Measurements from ENCODE around the gene KDM2B. TPM values are rescaled to one million over a fixed set of nuclear protein-coding genes. Genes with fewer than 3 reads are reported as not detected.

The KDM2B gene
- total and polyA plus RNA-seq, 2 of the 8 experiments (the other 6 are each of a cell fraction or from before 2014, with no cell fraction given), result 111 to 162 TPM

GRCh38 chr12:121534495-121535148 is 46.2 kb downstream of the KDM2B start:
- H4K5ac ChIP-seq (ENCODE audit: insufficient read length, low read depth, low read length), result no peak overlapping the region
- CTCF ChIA-PET (ENCODE audit: partially characterized antibody), result interaction anchor here (0.6 to 3.0 kb wide), 6 partner anchors 11 to 184 kb away, joined by 3 to 12 read pairs (median 3); partner anchors contain the start of gene KDM2B
- H2BK15ac ChIP-seq (ENCODE audit: low read length), result no peak overlapping the region
- H3K27ac ChIP-seq (ENCODE audit: low read depth, low read length), result no peak overlapping the region
- peaks cover 20 to 30% (median 25%) of the 10 kb centered on the region in 4 experiments for H3K36me3 ChIP-seq (ENCODE audit: control insufficient read depth in 2 of 4, insufficient read depth in 4 of 4, low read length in 3 of 4)
- H3K79me2 ChIP-seq (ENCODE audit: control insufficient read depth in 1 of 2, insufficient read depth in 2 of 2, low read length in 2 of 2), result peaks cover 0 to 47% of the 10 kb centered on the region in 2 experiments; a peak in 2 of 4 replicates
- peak overlapping the region; percentile 86 to 95 for H3K4me2 ChIP-seq (ENCODE audit: insufficient read depth in 1 of 2, low read depth in 2 of 2, low read length in 2 of 2)
- H3K4me1 ChIP-seq (replicated peaks in 1 of 4; ENCODE audit: control insufficient read depth in 3 of 4, insufficient read depth in 4 of 4, low read length in 3 of 4), result peaks cover 7 to 39% (median 27%) of the 10 kb centered on the region in 4 experiments
- FAIRE-seq (no peak), DNase-seq (ENCODE audit: low read depth in 1 of 2, low spot score in 2 of 2) (peak; percentile 31 to 54)
- H2BK12ac ChIP-seq (ENCODE audit: low read depth, low read length), result no peak overlapping the region
- H4K8ac ChIP-seq (ENCODE audit: extremely low read depth, insufficient read depth, low read length), result no peak overlapping the region
- POLR2A ChIA-PET (ENCODE audit: partially characterized antibody), result interaction anchor here (0.7 to 40.9 kb wide), 5 partner anchors 9 to 228 kb away, joined by 3 to 793 read pairs (median 3); partner anchors contain the start of gene KDM2B
- no peak overlapping the region for H4K91ac ChIP-seq (replicated peaks; ENCODE audit: insufficient read length, low read length)
- no peak overlapping the region for H2BK5ac ChIP-seq (ENCODE audit: low read depth, low read length)
- H2AFZ ChIP-seq (ENCODE audit: low read length), result no peak overlapping the region
- no peaks in the 10 kb centered on the region for H3K9me3 ChIP-seq (ENCODE audit: insufficient read depth in 2 of 2, low read depth in 1 of 2, low read length in 1 of 2)
- peaks cover 39 to 52% of the 10 kb centered on the region in 2 experiments for H4K20me1 ChIP-seq (replicated peaks in 1 of 2; ENCODE audit: control insufficient read depth in 1 of 2, insufficient read depth in 2 of 2, low read length in 2 of 2)
- H3K27me3 ChIP-seq (replicated peaks in 1 of 4; ENCODE audit: control insufficient read depth in 3 of 4, extremely low read depth in 1 of 4, insufficient read depth in 3 of 4, low read length in 3 of 4), result peaks cover 0 to 9% (median 0%) of the 10 kb centered on the region in 4 experiments; a peak in 3 of 7 replicates
- H3K23ac ChIP-seq (ENCODE audit: insufficient read length), result no peak overlapping the region
- H2AK5ac ChIP-seq (ENCODE audit: low read depth, low read length), result no peak overlapping the region
- H3K14ac ChIP-seq (ENCODE audit: insufficient read length), result no peak overlapping the region
- H3K9ac ChIP-seq (replicated peaks in 1 of 4; ENCODE audit: extremely low read depth in 1 of 4, low read depth in 3 of 4, low read length in 3 of 4), result no peak overlapping the region
- no peak overlapping the region for H3K4ac ChIP-seq (replicated peaks; ENCODE audit: insufficient read length, low read depth, low read length)
- no peak overlapping the region for H2BK20ac ChIP-seq (ENCODE audit: low read length)
- 61% methylated on average over 14 of the region's 14 CpGs; no CpG with 5 or more reads in 1 of the 2 experiments for WGBS, 2 experiments (ENCODE audit: extremely low coverage in 1 of 2, insufficient coverage in 1 of 2, insufficient read length in 1 of 2, insufficient replicate concordance in 2 of 2, low coverage in 1 of 2, low lambda C conversion rate in 2 of 2, missing lambda C conversion rate in 1 of 2)
- H3K4me3 ChIP-seq (ENCODE audit: extremely low read depth in 1 of 4, insufficient read depth in 2 of 4, low read depth in 3 of 4, low read length in 4 of 4), result peak overlapping the region in 1 of 4 experiments; percentile 59; a peak in 2 of 8 replicates
- peaks cover 14% of the 10 kb centered on the region for H3K23me2 ChIP-seq (ENCODE audit: low read depth, low read length)
- H3K56ac ChIP-seq (replicated peaks; ENCODE audit: insufficient read length, low read depth, low read length), result no peak overlapping the region
- H2BK120ac ChIP-seq (replicated peaks; ENCODE audit: low read depth, low read length), result no peak overlapping the region
- H3K18ac ChIP-seq (ENCODE audit: extremely low read depth, low read length), result no peak overlapping the region
- H3K79me1 ChIP-seq (ENCODE audit: low read depth, low read length), result peaks cover 10% of the 10 kb centered on the region
- TF ChIP-seq BACH1 (IDR thresholded peaks at IDR 0.05; ENCODE audit: low read length) (no peak), TCF12 (IDR thresholded peaks at IDR 0.05; ENCODE audit: low read depth, low read length) (peak; percentile 94), RXRA (IDR thresholded peaks at IDR 0.05; ENCODE audit: insufficient read depth, low read depth, low read length) (peak; percentile 90), USF2 (IDR thresholded peaks at IDR 0.05; ENCODE audit: low read length) (no peak), BCL11A (IDR thresholded peaks at IDR 0.05; ENCODE audit: low read depth in 2 of 2, low read length in 2 of 2) (peak in 1 of 2 experiments; percentile 53), PHF8 (conservative IDR thresholded peaks at IDR 0.05; ENCODE audit: low read depth, low read length) (no peak), JUND (IDR thresholded peaks at IDR 0.05; ENCODE audit: low read length) (no peak), NANOG (IDR thresholded peaks at IDR 0.05; ENCODE audit: insufficient read depth, low read depth, low read length, poor library complexity, severe bottlenecking) (peak; percentile 77), MAX (IDR thresholded peaks at IDR 0.05) (0 out of 2 replicates have a peak, but pooled peaks have one; percentile 17), TEAD4 (IDR thresholded peaks at IDR 0.05; ENCODE audit: low read depth, low read length) (peak; percentile 88)
